ENCODE results near the gene RBMS3. TPM values are rescaled to one million over a fixed set of nuclear protein-coding genes. Genes with fewer than 3 reads are reported as not detected.

The RBMS3 gene
- total and polyA plus RNA-seq, 2 of the 8 experiments (the other 6 are each of a cell fraction or from before 2014, with no cell fraction given): 3.7 to 6.9 TPM

- no peak overlapping the region for H3K14ac ChIP-seq (ENCODE audit: insufficient read length)
- no peak overlapping the region for H3K4ac ChIP-seq (replicated peaks; ENCODE audit: insufficient read length, low read depth, low read length)
- H2BK15ac ChIP-seq (ENCODE audit: low read length): no peak overlapping the region
- no peak overlapping the region for H2BK20ac ChIP-seq (ENCODE audit: low read length)
- H4K8ac ChIP-seq (ENCODE audit: extremely low read depth, insufficient read depth, low read length): no peak overlapping the region
- no peak overlapping the region for H3K56ac ChIP-seq (replicated peaks; ENCODE audit: insufficient read length, low read depth, low read length)
- H2BK12ac ChIP-seq (ENCODE audit: low read depth, low read length): no peak overlapping the region
- H2AFZ ChIP-seq (ENCODE audit: low read length): no peak overlapping the region
- H2BK120ac ChIP-seq (replicated peaks; ENCODE audit: low read depth, low read length): no peak overlapping the region
- H3K4me1 ChIP-seq (replicated peaks in 1 of 4; ENCODE audit: control insufficient read depth in 3 of 4, insufficient read depth in 4 of 4, low read length in 3 of 4): peaks cover 0 to 4% (median 2%) of the 10 kb centered on the region in 4 experiments; a peak in 3 of 7 replicates
- H2AK5ac ChIP-seq (ENCODE audit: low read depth, low read length): no peak overlapping the region
- H3K18ac ChIP-seq (ENCODE audit: extremely low read depth, low read length): no peak overlapping the region
- H3K27me3 ChIP-seq (replicated peaks in 1 of 4; ENCODE audit: control insufficient read depth in 3 of 4, extremely low read depth in 1 of 4, insufficient read depth in 3 of 4, low read length in 3 of 4): peaks cover 0 to 1% (median 0%) of the 10 kb centered on the region in 4 experiments; a peak in 1 of 7 replicates
- H3K9me3 ChIP-seq (ENCODE audit: insufficient read depth in 2 of 2, low read depth in 1 of 2, low read length in 1 of 2): peaks cover 0 to 3% of the 10 kb centered on the region in 2 experiments; a peak in 1 of 4 replicates
- H4K91ac ChIP-seq (replicated peaks; ENCODE audit: insufficient read length, low read length): no peak overlapping the region
- no peaks in the 10 kb centered on the region for H4K20me1 ChIP-seq (replicated peaks in 1 of 2; ENCODE audit: control insufficient read depth in 1 of 2, insufficient read depth in 2 of 2, low read length in 2 of 2)
- H2BK5ac ChIP-seq (ENCODE audit: low read depth, low read length): no peak overlapping the region; the same call in 1 of the 2 replicates
- no peak overlapping the region for H3K23ac ChIP-seq (ENCODE audit: insufficient read length)
- H3K27ac ChIP-seq (ENCODE audit: low read depth, low read length): no peak overlapping the region
- FAIRE-seq (no peak), DNase-seq (ENCODE audit: low read depth in 1 of 2, low spot score in 2 of 2) (no peak)
- ChIA-PET POLR2A (ENCODE audit: partially characterized antibody) (no interaction called here), CTCF (ENCODE audit: partially characterized antibody) (interaction anchor here (1.3 to 1.6 kb wide), 2 partner anchors 13 to 15 kb away, joined by 3 to 4 read pairs; no protein-coding TSS in a partner anchor)
- H3K79me2 ChIP-seq (ENCODE audit: control insufficient read depth in 1 of 2, insufficient read depth in 2 of 2, low read length in 2 of 2): no peaks in the 10 kb centered on the region
- H3K4me3 ChIP-seq (ENCODE audit: extremely low read depth in 1 of 4, insufficient read depth in 2 of 4, low read depth in 3 of 4, low read length in 4 of 4): no peak overlapping the region
- no peak overlapping the region for H4K5ac ChIP-seq (ENCODE audit: insufficient read length, low read depth, low read length)
- H3K9ac ChIP-seq (replicated peaks in 1 of 4; ENCODE audit: extremely low read depth in 1 of 4, low read depth in 3 of 4, low read length in 3 of 4): no peak overlapping the region
- no peaks in the 10 kb centered on the region for H3K79me1 ChIP-seq (ENCODE audit: low read depth, low read length)
- H3K23me2 ChIP-seq (ENCODE audit: low read depth, low read length): no peaks in the 10 kb centered on the region; the same call in 1 of the 2 replicates
- no peak overlapping the region for H3K4me2 ChIP-seq (ENCODE audit: insufficient read depth in 1 of 2, low read depth in 2 of 2, low read length in 2 of 2)
- 69% methylated on average over 1 of the region's 1 CpG; no CpG with 5 or more reads in 1 of the 2 experiments for WGBS, 2 experiments (ENCODE audit: extremely low coverage in 1 of 2, insufficient coverage in 1 of 2, insufficient read length in 1 of 2, insufficient replicate concordance in 2 of 2, low coverage in 1 of 2, low lambda C conversion rate in 2 of 2, missing lambda C conversion rate in 1 of 2)
- no peaks in the 10 kb centered on the region for H3K36me3 ChIP-seq (ENCODE audit: control insufficient read depth in 2 of 4, insufficient read depth in 4 of 4, low read length in 3 of 4)
- no peak for TF ChIP-seq KDM1A (IDR thresholded peaks at IDR 0.05; ENCODE audit: borderline replicate concordance, low read length)
- no peak for TF ChIP-seq E2F6 (IDR thresholded peaks at IDR 0.05)
- no peak for TF ChIP-seq RFX5 (IDR thresholded peaks at IDR 0.05; ENCODE audit: borderline replicate concordance, low read depth, low read length)
- no peak for TF ChIP-seq TEAD4 (IDR thresholded peaks at IDR 0.05; ENCODE audit: low read depth, low read length)
- TF ChIP-seq NANOG (IDR thresholded peaks at IDR 0.05; ENCODE audit: insufficient read depth, low read depth, low read length, poor library complexity, severe bottlenecking): no peak
- TF ChIP-seq EGR1 (IDR thresholded peaks at IDR 0.05; ENCODE audit: borderline replicate concordance, low read depth, low read length): no peak
- no peak for TF ChIP-seq SP4 (IDR thresholded peaks at IDR 0.05; ENCODE audit: low read length)
- no peak for TF ChIP-seq USF2 (IDR thresholded peaks at IDR 0.05; ENCODE audit: low read length)
- TF ChIP-seq POU5F1 (IDR thresholded peaks at IDR 0.05; ENCODE audit: low read depth, low read length): no peak
- no peak for TF ChIP-seq CEBPB (IDR thresholded peaks at IDR 0.05; ENCODE audit: low read depth, low read length)
- no peak for TF ChIP-seq TCF12 (IDR thresholded peaks at IDR 0.05; ENCODE audit: low read depth, low read length)
- no peak for TF ChIP-seq RAD21 (IDR thresholded peaks at IDR 0.05 in 1 of 2, conservative IDR thresholded peaks at IDR 0.05 in 1 of 2; ENCODE audit: low read depth in 2 of 2, low read length in 2 of 2)
- TF ChIP-seq SIRT6 (IDR thresholded peaks at IDR 0.05; ENCODE audit: low read length): no peak
Observed at GRCh38 chr3:29755416-29755815, 474.5 kb downstream of the RBMS3 start.
